ENCODE data around the gene TMEM132D. TPM values are rescaled to one million over a fixed set of nuclear protein-coding genes. Genes with fewer than 3 reads are reported as not detected.

Gene TMEM132D
- total RNA-seq, 4 donors from 2014 or later: 0.35 TPM; not detected in 3

GRCh38 chr12:129310346-129310745 lies 593.5 kb downstream of the TMEM132D start:
- no peaks in the 10 kb centered on the region for H3K36me3 ChIP-seq
- H3K27me3 ChIP-seq: no peaks in the 10 kb centered on the region
- DNase-seq: no peak
- TF ChIP-seq POLR2A (IDR thresholded peaks at IDR 0.05) (no peak), CTCF (IDR thresholded peaks at IDR 0.05) (no peak)
- no peaks in the 10 kb centered on the region for H3K4me1 ChIP-seq
- no peak overlapping the region for H3K27ac ChIP-seq
- no peaks in the 10 kb centered on the region for H3K9me3 ChIP-seq
- no peak overlapping the region for H3K4me3 ChIP-seq
- intact Hi-C loops (cut with DNase I; ENCODE audit: low total_unique reads): no loop called here

- TF ChIP-seq POLR2A (IDR thresholded peaks at IDR 0.05): no peak
- TF ChIP-seq CTCF (IDR thresholded peaks at IDR 0.05): no peak
- Histone ChIP-seq H3K4me3 (no peak overlapping the region), H3K9me3 (no peaks in the 10 kb centered on the region), H3K36me3 (no peaks in the 10 kb centered on the region), H3K27me3 (no peaks in the 10 kb centered on the region), H3K4me1 (no peaks in the 10 kb centered on the region), H3K27ac (no peak overlapping the region)
- DNase-seq: no peak
- intact Hi-C loops (cut with DNase I; ENCODE audit: low total_unique reads): no loop called here
Measured at GRCh38 chr12:129305851-129306250, 598.0 kb downstream of the TMEM132D start.

GRCh38 chr12:129304529-129304928 lies 599.3 kb downstream of the TMEM132D start:
- DNase-seq: no peak
- H3K9me3 ChIP-seq: no peaks in the 10 kb centered on the region
- no peaks in the 10 kb centered on the region for H3K27me3 ChIP-seq
- H3K36me3 ChIP-seq: no peaks in the 10 kb centered on the region
- intact Hi-C loops (cut with DNase I; ENCODE audit: low total_unique reads): no loop called here
- H3K27ac ChIP-seq: no peak overlapping the region
- TF ChIP-seq POLR2A (IDR thresholded peaks at IDR 0.05) (no peak), CTCF (IDR thresholded peaks at IDR 0.05) (no peak)
- H3K4me3 ChIP-seq: no peak overlapping the region
- H3K4me1 ChIP-seq: no peaks in the 10 kb centered on the region

- H3K4me3 ChIP-seq: no peak overlapping the region
- no peaks in the 10 kb centered on the region for H3K36me3 ChIP-seq
- intact Hi-C loops (cut with DNase I; ENCODE audit: low total_unique reads): no loop called here
- no peak overlapping the region for H3K27ac ChIP-seq
- H3K9me3 ChIP-seq: no peaks in the 10 kb centered on the region
- H3K4me1 ChIP-seq: no peaks in the 10 kb centered on the region
- no peak for TF ChIP-seq POLR2A (IDR thresholded peaks at IDR 0.05)
- TF ChIP-seq CTCF (IDR thresholded peaks at IDR 0.05): no peak
- DNase-seq: no peak
- no peaks in the 10 kb centered on the region for H3K27me3 ChIP-seq
Measured at GRCh38 chr12:129300011-129300410, 603.8 kb downstream of the TMEM132D start.

GRCh38 chr12:129298921-129299320 lies 604.9 kb downstream of the TMEM132D start:
- H3K4me1 ChIP-seq: no peaks in the 10 kb centered on the region
- TF ChIP-seq CTCF (IDR thresholded peaks at IDR 0.05) (no peak), POLR2A (IDR thresholded peaks at IDR 0.05) (no peak)
- H3K27ac ChIP-seq: no peak overlapping the region
- H3K27me3 ChIP-seq: no peaks in the 10 kb centered on the region
- DNase-seq: no peak
- no peaks in the 10 kb centered on the region for H3K9me3 ChIP-seq
- H3K36me3 ChIP-seq: no peaks in the 10 kb centered on the region
- H3K4me3 ChIP-seq: no peak overlapping the region
- intact Hi-C loops (cut with DNase I; ENCODE audit: low total_unique reads): no loop called here
